GM12878 (cell line): Measurements from ENCODE around the gene NCAM2. TPM values are rescaled to one million over a fixed set of nuclear protein-coding genes. Genes with fewer than 3 reads are reported as not detected.

Experiments
- ATAC-seq: fragments of 200-7000 bp; cut with Tn5 transposase; 3 replicates; pipeline ENCODE4 v1.9.1; 2020; ENCODE audit warnings: mild to moderate bottlenecking, moderate library complexity
- BruUV-seq: library from RNA; stranded (reverse); fragments of 400-500 nt; replicated peaks from 2 replicates; lab custom pipeline; 2021; lab: Mats Ljungman, UMichigan
- CTCF ChIA-PET: fragments of 300-600 bp; sonication (Branson Sonifier 250); formaldehyde crosslinking; extraction: SDS; loops from one replicate; lab custom pipeline; 2021; ENCODE audit warnings: inconsistent platforms; lab: Yijun Ruan, JAX
- POLR2A ChIA-PET: fragments of 350-600 bp; formaldehyde crosslinking; extraction: SDS; loops from one replicate; lab custom pipeline; 2021; ENCODE audit warnings: inconsistent platforms; lab: Charles Lee
- RAD21 ChIA-PET: fragments of 300-600 bp; sonication (Branson Sonifier 250); formaldehyde crosslinking; loops from one replicate; lab custom pipeline; 2023; ENCODE audit warnings: antibody characterized with exemption; ENCODE audit not compliant: unreplicated experiment; lab: Charles Lee
- SMC1A ChIA-PET: fragments of 300-600 bp; sonication (Branson Sonifier 250); formaldehyde crosslinking; loops from one replicate; lab custom pipeline; 2023; ENCODE audit not compliant: unreplicated experiment, uncharacterized antibody; lab: Charles Lee
- DNase-seq: peaks from one replicate; pipeline ENCODE4 v3.0.0-alpha.2; 2011; ENCODE audit warnings: low read depth, low spot score
- FAIRE-seq: peaks from 3 replicates; lab custom pipeline; 2011; peaks lifted over from hg19 to GRCh38; lab: Jason Lieb, UNC
- H2AFZ ChIP-seq: 2 replicates; pipeline ENCODE4 v1.6.0; 2011; ENCODE audit warnings: low read depth, low read length, control low read depth; ENCODE audit not compliant: control insufficient read depth
- H3K27ac ChIP-seq: 2 replicates; pipeline ENCODE4 v1.5.1; 2011; ENCODE audit warnings: control low read depth; ENCODE audit not compliant: control insufficient read depth, insufficient read depth
- H3K27me3 ChIP-seq, 2 experiments: replicated peaks in 1 of 2; 2 replicates each; pipeline versions ENCODE4 v1.6.0 to v1.6.1; 2011; ENCODE audit warnings: low read length in 1 of 2; ENCODE audit not compliant: control insufficient read depth in 2 of 2, insufficient read depth in 2 of 2
- H3K36me3 ChIP-seq, 2 experiments: 2 replicates each; pipeline ENCODE4 v1.5.1; 2011; ENCODE audit warnings: low read length in 1 of 2; ENCODE audit not compliant: control insufficient read depth in 2 of 2, insufficient read depth in 2 of 2
- H3K4me1 ChIP-seq: 2 replicates; pipeline ENCODE4 v1.6.1; 2011; ENCODE audit warnings: mild to moderate bottlenecking, low read length, moderate library complexity, mixed read lengths; ENCODE audit not compliant: control insufficient read depth, insufficient read depth
- H3K4me2 ChIP-seq: 2 replicates; pipeline ENCODE4 v1.6.0; 2011; ENCODE audit warnings: control low read depth; ENCODE audit not compliant: control insufficient read depth, insufficient read depth
- H3K4me3 ChIP-seq: fragments of 200-600 bp; sonication (generic); 2 replicates; pipeline ENCODE4 v1.5.1; 2016
- H3K79me2 ChIP-seq: 2 replicates; pipeline ENCODE4 v1.6.0; 2011; ENCODE audit warnings: low read length; ENCODE audit not compliant: control insufficient read depth, insufficient read depth
- H3K9ac ChIP-seq: 2 replicates; pipeline ENCODE4 v1.8.0; 2011; ENCODE audit warnings: low read length, control low read depth, mixed read lengths; ENCODE audit not compliant: control insufficient read depth, insufficient read depth
- H3K9me3 ChIP-seq: replicated peaks from 3 replicates; pipeline ENCODE4 v1.5.1; 2011; ENCODE audit warnings: mild to moderate bottlenecking, low read length; ENCODE audit not compliant: control insufficient read depth, insufficient read depth
- H4K20me1 ChIP-seq: 2 replicates; pipeline ENCODE4 v1.6.0; 2011; ENCODE audit not compliant: control insufficient read depth, insufficient read depth
- ASH2L ChIP-seq: fragments of 300-600, 200-600 bp; sonication (generic); IDR thresholded peaks from 2 replicates; pipeline ENCODE4 v1.6.1; 2017; ENCODE audit warnings: low read depth, mild to moderate bottlenecking, borderline replicate concordance
- BHLHE40 ChIP-seq, 2 experiments: fragments of 450-650 bp in 1 of 2; IDR thresholded peaks; 2 replicates each; pipeline ENCODE4 v1.6.1; 2011 to 2017; ENCODE audit warnings: low read depth in 2 of 2, borderline replicate concordance in 1 of 2, improper control_type of control experiment in 1 of 2, low read length in 1 of 2, mild to moderate bottlenecking in 1 of 2
- HSF1 ChIP-seq: fragments of 150-350 bp; IDR thresholded peaks from 2 replicates; pipeline ENCODE4 v1.6.1; 2014; ENCODE audit warnings: mild to moderate bottlenecking, low read depth, low read length
- KDM1A ChIP-seq: fragments of 200-600 bp; sonication (generic); IDR thresholded peaks from 2 replicates; pipeline ENCODE4 v1.6.1; 2016; ENCODE audit warnings: borderline replicate concordance
- MEF2A ChIP-seq: IDR thresholded peaks from 2 replicates; pipeline ENCODE4 v1.6.1; 2011; ENCODE audit warnings: low read depth, mild to moderate bottlenecking, low read length, moderate library complexity; ENCODE audit not compliant: insufficient read depth
- NFXL1 ChIP-seq: fragments of 450-650 bp; IDR thresholded peaks from 2 replicates; pipeline ENCODE4 v1.6.1; 2017; ENCODE audit warnings: antibody characterized with exemption, mild to moderate bottlenecking, borderline replicate concordance
- NR2F1 ChIP-seq: fragments of 450-650 bp; conservative IDR thresholded peaks from 2 replicates; pipeline ENCODE4 v1.6.1; 2017; ENCODE audit warnings: mild to moderate bottlenecking
- PBX3 ChIP-seq: IDR thresholded peaks from 2 replicates; pipeline ENCODE4 v1.6.1; 2011; ENCODE audit warnings: mild to moderate bottlenecking, low read depth, low read length, moderate library complexity; ENCODE audit not compliant: insufficient replicate concordance
- POLR2AphosphoS5 ChIP-seq: IDR thresholded peaks from 2 replicates; pipeline ENCODE4 v1.6.1; 2011; ENCODE audit warnings: mild to moderate bottlenecking, low read length, inconsistent platforms
- RAD51 ChIP-seq: fragments of 450-650 bp; IDR thresholded peaks from 2 replicates; pipeline ENCODE4 v1.6.1; 2016; ENCODE audit warnings: moderate library complexity, mild to moderate bottlenecking, inconsistent platforms
- RBBP5 ChIP-seq: fragments of 200-600 bp; sonication (generic); conservative IDR thresholded peaks from 2 replicates; pipeline ENCODE4 v1.6.1; 2016
- RCOR1 ChIP-seq: conservative IDR thresholded peaks from 2 replicates; pipeline ENCODE4 v1.6.1; 2012; ENCODE audit warnings: low read depth, low read length, improper control_type of control experiment
- RFX5 ChIP-seq: IDR thresholded peaks from 2 replicates; pipeline ENCODE4 v1.6.1; 2011; ENCODE audit warnings: low read depth, low read length, improper control_type of control experiment
- SIX5 ChIP-seq: IDR thresholded peaks from 2 replicates; pipeline ENCODE4 v1.6.1; 2011; ENCODE audit warnings: mild to moderate bottlenecking, low read depth, low read length, moderate library complexity; ENCODE audit not compliant: severe bottlenecking
- WGBS: methylation state at CpG from one replicate; pipeline ENCODE4 v1.1.6; 2016; ENCODE audit warnings: low lambda C conversion rate; ENCODE audit not compliant: insufficient replicate concordance, insufficient coverage; ENCODE audit errors: missing lambda C conversion rate; 5-methylcytosine and 5-hydroxymethylcytosine counted together
- in situ Hi-C: fragments of 300-500 bp; cut with MboI; formaldehyde crosslinking; loops from 9 replicates; pipeline ENCODE4 v1.14.3; 2018; ENCODE audit warnings: mixed read lengths
- intact Hi-C: fragments of 100-400 bp; cut with micrococcal nuclease; formaldehyde crosslinking; loops from one replicate; pipeline ENCODE4 v1.14.2; 2022; ENCODE audit not compliant: unreplicated experiment
- polyA plus RNA-seq, 11 experiments: library from polyadenylated mRNA; depleted of rRNA in 4 of 11; unstranded in 6 of 11; stranded (reverse) in 5 of 11; fragments of >200 nt; fragmentation: Nextera tagmentation in 4 of 11; fragmentation: Illumina TruSeq in 1 of 11; extraction: Ambion mirVana in 4 of 11; extraction: Trizol in 1 of 11; gene quantifications; 1 replicate in 1 of 11; 2 replicates in 10 of 11; pipeline versions ENCODE4 v1.2.1 to v1.2.3, GENCODE V29; 2011 to 2016; ENCODE audit warnings: inconsistent platforms in 2 of 11, missing spikeins in 2 of 11, low read depth in 1 of 11
- total RNA-seq, 4 experiments: library from RNA; depleted of rRNA in 3 of 4; stranded (reverse); fragments of >200 nt in 3 of 4; fragmentation: Illumina TruSeq in 1 of 4; extraction: Trizol in 1 of 4; gene quantifications; 2 replicates each; pipeline versions ENCODE4 v1.2.1 to v1.2.3, GENCODE V29; 2013 to 2021
- TF ChIP-seq, protein P1 (sequence below): fragments of 450-650 bp; IDR thresholded peaks from 2 replicates; pipeline ENCODE4 v1.6.1; 2018; ENCODE audit warnings: borderline replicate concordance, mild to moderate bottlenecking; ENCODE audit not compliant: partially characterized antibody
- TF ChIP-seq, protein P2 (sequence below): IDR thresholded peaks from 2 replicates; pipeline ENCODE4 v1.6.1; 2011; ENCODE audit warnings: borderline replicate concordance, low read depth, mild to moderate bottlenecking, moderate library complexity, mixed read lengths, low read length; ENCODE audit not compliant: insufficient read depth; ENCODE audit errors: extremely low read length

NCAM2 gene
- total and polyA plus RNA-seq, 10 of the 15 experiments (the other 5 are each of a cell fraction or from before 2014, with no cell fraction given) = 0.23 to 0.27 TPM; not detected in 8

GRCh38 chr21:21029164-21029563, 31.0 kb downstream of the NCAM2 start (continued):
- TF ChIP-seq RAD51 (no peak), KDM1A (no peak), ASH2L (no peak), NR2F1 (no peak), PBX3 (no peak)

- no peak overlapping the region for H3K27ac ChIP-seq
- H3K79me2 ChIP-seq = no peaks in the 10 kb centered on the region
- no peak overlapping the region for H3K4me3 ChIP-seq
- BruUV-seq = no TSS peak
- no peaks in the 10 kb centered on the region for H3K4me1 ChIP-seq
- no peaks in the 10 kb centered on the region for H3K27me3 ChIP-seq
- TF ChIP-seq HSF1 = no peak
- TF ChIP-seq RFX5 = no peak
- TF ChIP-seq, protein P1, sequence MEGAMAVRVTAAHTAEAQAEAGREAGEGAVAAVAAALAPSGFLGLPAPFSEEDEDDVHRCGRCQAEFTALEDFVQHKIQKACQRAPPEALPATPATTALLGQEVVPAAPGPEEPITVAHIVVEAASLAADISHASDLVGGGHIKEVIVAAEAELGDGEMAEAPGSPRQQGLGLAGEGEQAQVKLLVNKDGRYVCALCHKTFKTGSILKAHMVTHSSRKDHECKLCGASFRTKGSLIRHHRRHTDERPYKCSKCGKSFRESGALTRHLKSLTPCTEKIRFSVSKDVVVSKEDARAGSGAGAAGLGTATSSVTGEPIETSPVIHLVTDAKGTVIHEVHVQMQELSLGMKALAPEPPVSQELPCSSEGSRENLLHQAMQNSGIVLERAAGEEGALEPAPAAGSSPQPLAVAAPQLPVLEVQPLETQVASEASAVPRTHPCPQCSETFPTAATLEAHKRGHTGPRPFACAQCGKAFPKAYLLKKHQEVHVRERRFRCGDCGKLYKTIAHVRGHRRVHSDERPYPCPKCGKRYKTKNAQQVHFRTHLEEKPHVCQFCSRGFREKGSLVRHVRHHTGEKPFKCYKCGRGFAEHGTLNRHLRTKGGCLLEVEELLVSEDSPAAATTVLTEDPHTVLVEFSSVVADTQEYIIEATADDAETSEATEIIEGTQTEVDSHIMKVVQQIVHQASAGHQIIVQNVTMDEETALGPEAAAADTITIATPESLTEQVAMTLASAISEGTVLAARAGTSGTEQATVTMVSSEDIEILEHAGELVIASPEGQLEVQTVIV = no peak
- no peak for TF ChIP-seq POLR2AphosphoS5
- no peak for TF ChIP-seq BHLHE40 (IDR thresholded peaks at IDR 0.05; ENCODE audit: borderline replicate concordance in 1 of 2, low read depth in 2 of 2, low read length in 1 of 2)
- TF ChIP-seq RCOR1 = no peak
- TF ChIP-seq, protein P2, sequence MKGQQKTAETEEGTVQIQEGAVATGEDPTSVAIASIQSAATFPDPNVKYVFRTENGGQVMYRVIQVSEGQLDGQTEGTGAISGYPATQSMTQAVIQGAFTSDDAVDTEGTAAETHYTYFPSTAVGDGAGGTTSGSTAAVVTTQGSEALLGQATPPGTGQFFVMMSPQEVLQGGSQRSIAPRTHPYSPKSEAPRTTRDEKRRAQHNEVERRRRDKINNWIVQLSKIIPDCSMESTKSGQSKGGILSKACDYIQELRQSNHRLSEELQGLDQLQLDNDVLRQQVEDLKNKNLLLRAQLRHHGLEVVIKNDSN = no peak
- no peak for TF ChIP-seq MEF2A
- no peak for TF ChIP-seq RBBP5
- no peak for TF ChIP-seq SIX5
- no peak for TF ChIP-seq NFXL1
- WGBS = 0% methylated on average over 5 of the region's 5 CpGs
- no peaks in the 10 kb centered on the region for H3K9me3 ChIP-seq
- DNase-seq (no peak), FAIRE-seq (no peak), ATAC-seq (no peak)
- no peaks in the 10 kb centered on the region for H3K36me3 ChIP-seq
- RAD21 ChIA-PET = no interaction called here
- CTCF ChIA-PET = no interaction called here
- H2AFZ ChIP-seq = no peak overlapping the region
- no peak overlapping the region for H3K4me2 ChIP-seq
- SMC1A ChIA-PET = no interaction called here
- intact Hi-C loops (no loop called here), in situ Hi-C loops (loop anchor here (10.0 kb wide), 1 partner anchor 56 kb away; no protein-coding TSS in a partner anchor)
- POLR2A ChIA-PET = no interaction called here
- no peaks in the 10 kb centered on the region for H4K20me1 ChIP-seq
- no peak overlapping the region for H3K9ac ChIP-seq
Observed at GRCh38 chr21:21030311-21030710, 32.1 kb downstream of the NCAM2 start.
